Colonic mucosa (tissue), 4 donors: ENCODE measurements around the gene EIF2AK2. TPM values are rescaled to one million over a fixed set of nuclear protein-coding genes. Genes with fewer than 3 reads are reported as not detected.

Source experiments
- DNase-seq: peaks from one replicate; pipeline ENCODE4 v3.0.0-alpha.2; 2020
- H3K27ac ChIP-seq: fragments of 200-600 bp; one replicate; pipeline ENCODE4 v1.8.0; 2021
- H3K27me3 ChIP-seq: fragments of 200-600 bp; one replicate; pipeline ENCODE4 v1.8.0; 2021
- H3K36me3 ChIP-seq: fragments of 200-600 bp; one replicate; pipeline ENCODE4 v1.8.0; 2021
- H3K4me1 ChIP-seq: fragments of 200-600 bp; one replicate; pipeline ENCODE4 v1.8.0; 2021; ENCODE audit warnings: mild to moderate bottlenecking
- H3K4me3 ChIP-seq: fragments of 200-600 bp; one replicate; pipeline ENCODE4 v1.8.0; 2021
- H3K9ac ChIP-seq, 2 donors: one replicate each; pipeline ENCODE4 v1.7.0; 2013; ENCODE audit warnings: control low read depth in 2 of 2, low read depth in 2 of 2, low read length in 2 of 2
- H3K9me3 ChIP-seq: fragments of 200-600 bp; one replicate; pipeline ENCODE4 v1.8.0; 2021
- intact Hi-C: fragments of 100-400 bp; cut with DNase I; formaldehyde crosslinking; loops from one replicate; pipeline ENCODE4 v1.14.1; 2022
- total RNA-seq, 2 donors: library from RNA; stranded (reverse); fragmentation: NEBNext Ultra II Directional in 1 of 2; extraction: Animal tissue kit (Norgen Biotek cat#: 25700) in 1 of 2; gene quantifications; one replicate each; pipeline ENCODE4 v1.2.1, GENCODE V29; 2021
- TF ChIP-seq, protein P1 (sequence below): fragments of 200-600 bp; IDR thresholded peaks from one replicate; pipeline ENCODE4 v1.8.0; 2022; ENCODE audit warnings: antibody characterized with exemption, mild to moderate bottlenecking
- donor health status: healthy.
- donor health status: DM: no; HTN: no; CAD: no.
- donor health status: DM: no; HTN: no; CAD: no.

Gene EIF2AK2
- total RNA-seq, 2 donors from 2014 or later: 35.4 to 37.3 TPM

DNA sequence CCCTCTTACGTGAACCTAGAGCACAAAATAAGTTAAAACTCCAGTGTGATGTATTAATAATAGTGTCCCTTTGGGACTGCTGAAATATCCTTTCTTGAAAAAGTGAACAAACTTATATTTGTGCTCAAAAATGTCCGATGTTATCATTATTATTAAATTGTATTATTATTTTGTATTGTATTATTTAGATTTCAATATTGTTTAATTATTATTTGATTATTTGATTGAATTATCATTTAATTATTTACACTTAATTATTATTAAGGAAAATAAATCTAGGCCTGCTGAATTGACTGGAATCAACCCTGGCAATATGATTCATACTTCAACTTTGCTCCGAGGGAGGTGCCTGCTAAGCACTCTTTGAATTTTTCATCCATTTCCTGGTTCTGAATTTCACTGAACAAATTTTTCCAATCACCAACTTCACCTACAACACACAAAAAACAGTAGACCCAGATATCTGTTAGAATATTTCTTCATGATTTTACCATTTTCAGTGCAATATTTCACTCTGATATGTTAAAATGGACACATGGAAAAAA is 10.9 kb upstream of the EIF2AK2 start:
- H3K27me3 ChIP-seq: no peaks in the 10 kb centered on the region
- H3K4me3 ChIP-seq: no peak overlapping the region
- TF ChIP-seq, protein P1, sequence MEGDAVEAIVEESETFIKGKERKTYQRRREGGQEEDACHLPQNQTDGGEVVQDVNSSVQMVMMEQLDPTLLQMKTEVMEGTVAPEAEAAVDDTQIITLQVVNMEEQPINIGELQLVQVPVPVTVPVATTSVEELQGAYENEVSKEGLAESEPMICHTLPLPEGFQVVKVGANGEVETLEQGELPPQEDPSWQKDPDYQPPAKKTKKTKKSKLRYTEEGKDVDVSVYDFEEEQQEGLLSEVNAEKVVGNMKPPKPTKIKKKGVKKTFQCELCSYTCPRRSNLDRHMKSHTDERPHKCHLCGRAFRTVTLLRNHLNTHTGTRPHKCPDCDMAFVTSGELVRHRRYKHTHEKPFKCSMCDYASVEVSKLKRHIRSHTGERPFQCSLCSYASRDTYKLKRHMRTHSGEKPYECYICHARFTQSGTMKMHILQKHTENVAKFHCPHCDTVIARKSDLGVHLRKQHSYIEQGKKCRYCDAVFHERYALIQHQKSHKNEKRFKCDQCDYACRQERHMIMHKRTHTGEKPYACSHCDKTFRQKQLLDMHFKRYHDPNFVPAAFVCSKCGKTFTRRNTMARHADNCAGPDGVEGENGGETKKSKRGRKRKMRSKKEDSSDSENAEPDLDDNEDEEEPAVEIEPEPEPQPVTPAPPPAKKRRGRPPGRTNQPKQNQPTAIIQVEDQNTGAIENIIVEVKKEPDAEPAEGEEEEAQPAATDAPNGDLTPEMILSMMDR: no peak
- H3K9me3 ChIP-seq: no peaks in the 10 kb centered on the region
- H3K9ac ChIP-seq: no peak overlapping the region
- DNase-seq: no peak
- no peaks in the 10 kb centered on the region for H3K36me3 ChIP-seq
- peak overlapping the region; percentile 37 for H3K27ac ChIP-seq
- intact Hi-C loops: no loop called here
- H3K4me1 ChIP-seq: no peaks in the 10 kb centered on the region

DNA sequence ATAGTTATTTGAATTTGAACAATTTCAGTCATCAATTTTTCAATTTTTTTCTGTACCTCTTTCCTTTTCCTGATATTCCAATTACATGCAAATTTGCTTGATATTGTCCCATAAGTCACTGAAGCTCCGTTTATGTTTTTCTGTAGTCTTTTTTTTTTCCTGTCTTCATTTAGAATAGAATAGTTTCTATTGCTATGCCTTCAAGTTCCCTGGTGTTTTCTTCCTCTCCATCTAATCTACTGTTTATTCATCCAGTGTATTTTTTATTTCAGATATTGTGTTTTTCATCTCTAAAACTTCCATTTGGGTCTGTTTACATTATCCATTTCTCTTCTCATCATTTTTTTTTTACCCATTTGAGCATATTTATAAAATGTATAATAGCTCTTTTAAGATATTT is 8.0 kb upstream of the EIF2AK2 start:
- Histone ChIP-seq H3K27me3 (no peaks in the 10 kb centered on the region), H3K27ac (no peak overlapping the region), H3K4me1 (no peaks in the 10 kb centered on the region), H3K36me3 (no peaks in the 10 kb centered on the region), H3K9ac (no peak overlapping the region), H3K4me3 (no peak overlapping the region), H3K9me3 (no peaks in the 10 kb centered on the region)
- TF ChIP-seq, protein P1: no peak
- intact Hi-C loops: no loop called here
- DNase-seq: no peak

DNA sequence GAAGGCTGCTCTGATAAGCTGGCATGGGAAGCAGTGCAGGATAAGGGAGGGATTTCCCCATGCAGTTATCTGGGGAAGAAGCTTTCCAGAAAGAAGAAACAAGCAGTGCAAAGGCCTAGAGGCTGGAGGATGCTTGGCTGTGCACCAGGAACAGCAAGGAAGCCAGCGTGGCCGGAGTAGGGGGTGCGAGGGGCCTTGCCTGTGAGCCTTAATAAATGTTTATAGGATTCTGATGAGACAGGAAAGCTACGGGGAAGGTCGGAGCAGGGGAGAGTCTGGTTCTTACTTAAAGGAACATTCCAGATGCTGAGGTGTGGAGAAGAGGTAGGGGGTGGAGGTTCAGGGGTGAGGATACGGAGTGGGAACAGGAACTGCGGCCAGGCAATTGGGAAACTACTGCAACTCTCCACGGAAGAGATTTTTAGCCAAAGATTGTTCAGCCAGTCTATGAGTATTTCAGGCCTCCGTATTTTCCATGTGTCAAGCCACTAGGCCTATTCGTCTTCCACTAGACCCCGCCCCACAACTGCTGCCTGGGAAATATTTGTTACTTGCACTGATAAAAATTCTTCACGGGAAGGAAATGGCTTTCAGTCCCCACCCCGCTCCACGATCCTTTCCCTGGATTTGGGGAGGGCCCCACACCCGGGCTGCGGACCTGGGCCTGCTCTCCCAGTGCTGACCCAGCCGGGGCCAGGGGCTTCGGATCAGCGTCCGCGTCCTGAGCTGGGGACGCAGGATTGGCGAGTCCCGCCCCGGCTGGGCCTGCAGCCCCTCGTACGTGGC is 516 bp downstream of the EIF2AK2 start:
- Histone ChIP-seq H3K27me3 (no peaks in the 10 kb centered on the region), H3K9ac (peak overlapping the region; percentile 84 to 89), H3K4me3 (peak overlapping the region; percentile 83), H3K36me3 (no peaks in the 10 kb centered on the region), H3K4me1 (peaks cover 6% of the 10 kb centered on the region), H3K9me3 (no peaks in the 10 kb centered on the region), H3K27ac (peak overlapping the region; percentile 89)
- DNase-seq: peak; percentile 55
- TF ChIP-seq, protein P1: no peak
- intact Hi-C loops: no loop called here

DNA sequence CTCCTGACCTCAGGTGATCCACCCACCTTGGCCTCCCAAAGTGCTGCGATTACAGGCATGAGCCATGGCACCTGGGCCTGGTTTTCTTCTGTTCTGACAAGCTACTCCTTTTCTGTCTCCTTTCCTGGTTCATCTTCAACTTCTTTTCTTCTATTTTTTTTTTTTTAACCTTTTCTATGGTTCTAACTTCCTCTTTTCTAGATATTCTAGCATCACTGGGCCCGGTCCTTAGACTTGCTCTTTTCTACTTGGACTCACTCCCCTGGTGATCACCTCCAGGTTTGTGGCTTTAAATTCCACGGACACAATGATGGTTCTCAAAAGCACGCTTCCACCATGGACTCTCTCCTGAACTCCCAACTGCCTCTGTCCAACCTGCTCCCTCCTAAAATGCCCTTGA is 2.0 kb downstream of the EIF2AK2 start:
- intact Hi-C loops: no loop called here
- H3K4me1 ChIP-seq: peaks cover 6% of the 10 kb centered on the region

DNA sequence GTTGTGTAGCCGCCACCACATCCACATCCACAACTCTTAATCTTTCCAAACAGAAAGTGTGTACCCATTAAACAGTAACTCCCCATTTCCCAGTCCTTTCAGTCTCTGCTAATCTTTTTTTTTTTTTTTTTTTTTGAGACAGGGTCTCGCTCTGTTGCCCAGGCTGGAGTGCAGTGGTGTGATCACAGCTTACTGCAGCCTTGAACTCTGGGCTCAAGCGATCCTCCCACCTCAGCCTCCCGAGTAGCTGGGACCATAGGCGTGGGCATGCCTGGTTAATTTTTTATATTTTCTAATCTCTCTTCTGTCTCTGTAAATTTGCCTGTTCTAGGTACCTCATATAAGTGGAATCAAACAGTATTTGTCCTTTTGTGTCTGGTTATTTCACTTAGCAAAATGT is 3.6 kb downstream of the EIF2AK2 start:
- Histone ChIP-seq H3K27me3 (no peaks in the 10 kb centered on the region), H3K9me3 (no peaks in the 10 kb centered on the region), H3K9ac (no peak overlapping the region), H3K27ac (no peak overlapping the region), H3K36me3 (no peaks in the 10 kb centered on the region), H3K4me3 (no peak overlapping the region), H3K4me1 (peaks cover 10% of the 10 kb centered on the region)
- TF ChIP-seq, protein P1: no peak
- intact Hi-C loops: no loop called here
- DNase-seq: no peak

More for the DNA sequence above, 2.0 kb downstream of the EIF2AK2 start:
- Histone ChIP-seq H3K9ac (no peak overlapping the region), H3K9me3 (no peaks in the 10 kb centered on the region), H3K27me3 (no peaks in the 10 kb centered on the region), H3K36me3 (no peaks in the 10 kb centered on the region), H3K27ac (no peak overlapping the region), H3K4me3 (no peak overlapping the region)
- no peak for DNase-seq
- TF ChIP-seq, protein P1: no peak
